H1 (cell line): Measurements from ENCODE around the gene SLC37A1. TPM values are rescaled to one million over a fixed set of nuclear protein-coding genes. Genes with fewer than 3 reads are reported as not detected.

Source experiments
- CTCF ChIA-PET: fragments of 300-600 bp; sonication (Branson Sonifier 250); formaldehyde crosslinking; loops from one replicate; lab custom pipeline; 2021; ENCODE audit not compliant: partially characterized antibody; lab: Charles Lee
- POLR2A ChIA-PET: fragments of 300-600 bp; sonication (Branson Sonifier 250); formaldehyde crosslinking; loops from one replicate; lab custom pipeline; 2021; ENCODE audit warnings: inconsistent platforms; ENCODE audit not compliant: partially characterized antibody; lab: Charles Lee
- DNase-seq, 2 experiments: peaks; one replicate each; pipeline versions ENCODE4 v3.0.0 to v3.0.0-alpha.2; 2010 to 2022; ENCODE audit warnings: low spot score in 2 of 2, low read depth in 1 of 2, mixed read lengths in 1 of 2
- FAIRE-seq: peaks from 2 replicates; lab custom pipeline; 2011; peaks lifted over from hg19 to GRCh38; lab: Jason Lieb, UNC
- H2AFZ ChIP-seq: 2 replicates; pipeline ENCODE4 v1.8.1; 2012; ENCODE audit warnings: low read length, inconsistent platforms
- H2AK5ac ChIP-seq: 2 replicates; pipeline ENCODE4 v1.6.1; 2013; ENCODE audit warnings: low read depth, low read length
- H2BK120ac ChIP-seq: replicated peaks from 2 replicates; pipeline ENCODE3; 2013; ENCODE audit warnings: low read depth, low read length, inconsistent platforms
- H2BK12ac ChIP-seq: 2 replicates; pipeline ENCODE4 v1.6.1; 2013; ENCODE audit warnings: low read depth, low read length
- H2BK15ac ChIP-seq: 2 replicates; pipeline ENCODE4 v1.6.1; 2013; ENCODE audit warnings: low read length
- H2BK20ac ChIP-seq: 2 replicates; pipeline ENCODE4 v1.6.1; 2013; ENCODE audit warnings: low read length
- H2BK5ac ChIP-seq: 2 replicates; pipeline ENCODE4 v1.6.1; 2013; ENCODE audit warnings: low read depth, low read length
- H3K14ac ChIP-seq: 2 replicates; pipeline ENCODE4 v1.6.1; 2013; ENCODE audit warnings: inconsistent platforms; ENCODE audit not compliant: insufficient read length
- H3K18ac ChIP-seq: 2 replicates; pipeline ENCODE4 v1.6.1; 2013; ENCODE audit warnings: low read length; ENCODE audit errors: extremely low read depth
- H3K23ac ChIP-seq: 2 replicates; pipeline ENCODE4 v1.6.1; 2013; ENCODE audit warnings: inconsistent platforms; ENCODE audit not compliant: insufficient read length
- H3K23me2 ChIP-seq: 2 replicates; pipeline ENCODE4 v1.6.1; 2013; ENCODE audit warnings: low read depth, low read length
- H3K27ac ChIP-seq: 2 replicates; pipeline ENCODE4 v1.6.1; 2011; ENCODE audit warnings: low read depth, low read length, inconsistent platforms
- H3K27me3 ChIP-seq, 4 experiments: replicated peaks in 1 of 4; 1 replicate in 1 of 4; 2 replicates in 3 of 4; pipeline versions ENCODE4 v1.6.1 to v1.8.1; 2011 to 2013; ENCODE audit warnings: low read length in 3 of 4, mild to moderate bottlenecking in 3 of 4, inconsistent platforms in 2 of 4, mixed read lengths in 2 of 4, moderate library complexity in 1 of 4; ENCODE audit not compliant: control insufficient read depth in 3 of 4, insufficient read depth in 3 of 4; ENCODE audit errors: extremely low read depth in 1 of 4
- H3K36me3 ChIP-seq, 4 experiments: 2 replicates each; pipeline versions ENCODE4 v1.6.1 to v1.8.1; 2011 to 2013; ENCODE audit warnings: mild to moderate bottlenecking in 4 of 4, low read length in 3 of 4, moderate library complexity in 2 of 4, control low read depth in 1 of 4, inconsistent platforms in 1 of 4; ENCODE audit not compliant: insufficient read depth in 4 of 4, control insufficient read depth in 2 of 4
- H3K4ac ChIP-seq: replicated peaks from 2 replicates; pipeline ENCODE3; 2013; ENCODE audit warnings: low read length, low read depth, mixed read lengths, inconsistent platforms; ENCODE audit not compliant: insufficient read length
- H3K4me1 ChIP-seq, 4 experiments: replicated peaks in 1 of 4; 1 replicate in 1 of 4; 2 replicates in 3 of 4; pipeline versions ENCODE4 v1.6.1 to v1.8.1; 2011 to 2013; ENCODE audit warnings: low read length in 3 of 4, inconsistent platforms in 2 of 4, mixed read lengths in 1 of 4; ENCODE audit not compliant: insufficient read depth in 4 of 4, control insufficient read depth in 3 of 4
- H3K4me2 ChIP-seq, 2 experiments: 2 replicates each; pipeline versions ENCODE4 v1.6.1 to v1.8.1; 2011 to 2013; ENCODE audit warnings: low read depth in 2 of 2, low read length in 2 of 2, control low read depth in 1 of 2, inconsistent platforms in 1 of 2, mild to moderate bottlenecking in 1 of 2; ENCODE audit not compliant: insufficient read depth in 1 of 2
- H3K4me3 ChIP-seq, 4 experiments: fragments of 200-600, 300-600 bp in 1 of 4; sonication (generic), shearing (Covaris generic), sonication (Bioruptor Twin) in 1 of 4; 2 replicates each; pipeline versions ENCODE4 v1.5.1 to v1.8.1; 2011 to 2016; ENCODE audit warnings: low read length in 4 of 4, low read depth in 3 of 4, control low read depth in 2 of 4, inconsistent platforms in 2 of 4, mild to moderate bottlenecking in 2 of 4, mixed read lengths in 1 of 4, moderate library complexity in 1 of 4; ENCODE audit not compliant: insufficient read depth in 2 of 4; ENCODE audit errors: extremely low read depth in 1 of 4
- H3K56ac ChIP-seq: replicated peaks from 2 replicates; pipeline ENCODE3; 2013; ENCODE audit warnings: low read depth, mild to moderate bottlenecking, mixed read lengths, low read length, inconsistent platforms; ENCODE audit not compliant: insufficient read length
- H3K79me1 ChIP-seq: 2 replicates; pipeline ENCODE4 v1.6.1; 2013; ENCODE audit warnings: low read depth, low read length, control low read depth
- H3K79me2 ChIP-seq, 2 experiments: 2 replicates each; pipeline versions ENCODE4 v1.6.1 to v1.8.1; 2012 to 2013; ENCODE audit warnings: low read length in 2 of 2, mild to moderate bottlenecking in 2 of 2, inconsistent platforms in 1 of 2; ENCODE audit not compliant: insufficient read depth in 2 of 2, control insufficient read depth in 1 of 2
- H3K9ac ChIP-seq, 4 experiments: replicated peaks in 1 of 4; 1 replicate in 1 of 4; 2 replicates in 3 of 4; pipeline versions ENCODE4 v1.6.1 to v1.8.1; 2011 to 2013; ENCODE audit warnings: low read depth in 3 of 4, low read length in 3 of 4, control low read depth in 2 of 4, mild to moderate bottlenecking in 2 of 4, moderate library complexity in 2 of 4, inconsistent platforms in 1 of 4; ENCODE audit errors: extremely low read depth in 1 of 4
- H3K9me3 ChIP-seq, 2 experiments: 2 replicates each; pipeline versions ENCODE4 v1.6.1 to v1.8.1; 2012 to 2013; ENCODE audit warnings: mild to moderate bottlenecking in 2 of 2, moderate library complexity in 2 of 2, control low read depth in 1 of 2, inconsistent platforms in 1 of 2, low read depth in 1 of 2, low read length in 1 of 2, mixed read lengths in 1 of 2; ENCODE audit not compliant: insufficient read depth in 2 of 2
- H4K20me1 ChIP-seq, 2 experiments: replicated peaks in 1 of 2; 2 replicates each; pipeline versions ENCODE3 to v1.8.1; 2011 to 2013; ENCODE audit warnings: inconsistent platforms in 2 of 2, low read length in 2 of 2, mild to moderate bottlenecking in 1 of 2; ENCODE audit not compliant: insufficient read depth in 2 of 2, control insufficient read depth in 1 of 2
- H4K5ac ChIP-seq: 2 replicates; pipeline ENCODE4 v1.6.1; 2013; ENCODE audit warnings: low read length, low read depth, mixed read lengths, inconsistent platforms; ENCODE audit not compliant: insufficient read length
- H4K8ac ChIP-seq: 2 replicates; pipeline ENCODE4 v1.8.0; 2013; ENCODE audit warnings: mild to moderate bottlenecking, moderate library complexity, low read length, inconsistent platforms; ENCODE audit not compliant: insufficient read depth; ENCODE audit errors: extremely low read depth
- H4K91ac ChIP-seq: replicated peaks from 2 replicates; pipeline ENCODE3; 2013; ENCODE audit warnings: low read length, mixed read lengths, inconsistent platforms; ENCODE audit not compliant: insufficient read length
- EGR1 ChIP-seq: IDR thresholded peaks from 2 replicates; pipeline ENCODE4 v1.6.1; 2011; ENCODE audit warnings: low read depth, low read length, borderline replicate concordance
- EZH2 ChIP-seq: fragments of 200-600 bp; sonication (generic); IDR thresholded peaks from 2 replicates; pipeline ENCODE4 v1.7.1; 2012; ENCODE audit warnings: low read depth, mild to moderate bottlenecking, moderate library complexity, low read length, inconsistent platforms; ENCODE audit not compliant: severe bottlenecking
- JUND ChIP-seq: IDR thresholded peaks from 2 replicates; pipeline ENCODE4 v1.6.1; 2011; ENCODE audit warnings: mild to moderate bottlenecking, improper control_type of control experiment, low read length
- KDM5A ChIP-seq: fragments of 200-600 bp; IDR thresholded peaks from 2 replicates; pipeline ENCODE4 v1.7.1; 2012; ENCODE audit warnings: mild to moderate bottlenecking, low read length, inconsistent platforms, mixed read lengths
- PHF8 ChIP-seq: fragments of 200-600 bp; sonication (generic); conservative IDR thresholded peaks from 2 replicates; pipeline ENCODE4 v1.7.1; 2012; ENCODE audit warnings: low read depth, mild to moderate bottlenecking, inconsistent platforms, low read length, moderate library complexity
- POLR2AphosphoS5 ChIP-seq: IDR thresholded peaks from 2 replicates; pipeline ENCODE4 v1.6.1; 2011; ENCODE audit warnings: low read depth, low read length
- RNF2 ChIP-seq: fragments of 200-900, 300-1000 bp; sonication (generic); IDR thresholded peaks from 2 replicates; pipeline ENCODE4 v1.7.1; 2016; ENCODE audit warnings: borderline replicate concordance, low read depth, mild to moderate bottlenecking, antibody characterized with exemption, low read length; ENCODE audit not compliant: poor library complexity, severe bottlenecking; ENCODE audit errors: missing control alignments
- SAP30 ChIP-seq: fragments of 300-600 bp; sonication (generic); IDR thresholded peaks from 2 replicates; pipeline ENCODE4 v1.7.1; 2012; ENCODE audit warnings: low read length, moderate library complexity, mild to moderate bottlenecking, inconsistent platforms; ENCODE audit not compliant: insufficient read depth, insufficient replicate concordance
- SP2 ChIP-seq: IDR thresholded peaks from 2 replicates; pipeline ENCODE4 v1.6.1; 2012; ENCODE audit warnings: mild to moderate bottlenecking, low read length, inconsistent platforms
- TAF1 ChIP-seq: IDR thresholded peaks from 2 replicates; pipeline ENCODE4 v1.6.1; 2011; ENCODE audit warnings: mild to moderate bottlenecking, low read depth, low read length
- WGBS, 2 experiments: shearing (Covaris generic) in 1 of 2; methylation state at CpG; one replicate each; pipeline versions ENCODE4 v1.1.6 to v1.1.7; 2013 to 2015; ENCODE audit warnings: low lambda C conversion rate in 2 of 2, mixed read lengths in 2 of 2, inconsistent platforms in 1 of 2, low coverage in 1 of 2, missing lambda C conversion rate in 1 of 2; ENCODE audit not compliant: insufficient replicate concordance in 2 of 2, insufficient coverage in 1 of 2, insufficient read length in 1 of 2; ENCODE audit errors: extremely low coverage in 1 of 2, missing lambda C conversion rate in 1 of 2; 5-methylcytosine and 5-hydroxymethylcytosine counted together
- polyA plus RNA-seq, 7 experiments: library from polyadenylated mRNA; depleted of rRNA in 3 of 7; stranded (reverse) in 5 of 7; unstranded in 2 of 7; fragments of >200 nt in 5 of 7; fragments of 200-250 nt in 2 of 7; gene quantifications; 1 replicate in 5 of 7; 2 replicates in 1 of 7; 4 replicates in 1 of 7; pipeline versions ENCODE4 v1.2.1 to v1.2.3, GENCODE V29; 2011 to 2013; ENCODE audit warnings: missing spikeins in 2 of 7, mixed read lengths in 2 of 7
- total RNA-seq: library from RNA; stranded (reverse); fragmentation: NEBNext Ultra II Directional; extraction: Animal tissue kit (Norgen Biotek cat#: 25700); gene quantifications from 2 replicates; pipeline ENCODE4 v1.2.1, GENCODE V29; 2021
- TF ChIP-seq, protein P1 (sequence below): IDR thresholded peaks from 2 replicates; pipeline ENCODE4 v1.6.1; 2011; ENCODE audit warnings: low read depth, mild to moderate bottlenecking, low read length; ENCODE audit not compliant: insufficient read depth
- TF ChIP-seq, protein P2 (sequence below): IDR thresholded peaks from 2 replicates; pipeline ENCODE4 v1.6.1; 2012; ENCODE audit warnings: inconsistent platforms

The SLC37A1 gene
- total and polyA plus RNA-seq, 2 of the 8 experiments (the other 6 are each of a cell fraction or from before 2014, with no cell fraction given): 15.6 to 30.9 TPM

DNA sequence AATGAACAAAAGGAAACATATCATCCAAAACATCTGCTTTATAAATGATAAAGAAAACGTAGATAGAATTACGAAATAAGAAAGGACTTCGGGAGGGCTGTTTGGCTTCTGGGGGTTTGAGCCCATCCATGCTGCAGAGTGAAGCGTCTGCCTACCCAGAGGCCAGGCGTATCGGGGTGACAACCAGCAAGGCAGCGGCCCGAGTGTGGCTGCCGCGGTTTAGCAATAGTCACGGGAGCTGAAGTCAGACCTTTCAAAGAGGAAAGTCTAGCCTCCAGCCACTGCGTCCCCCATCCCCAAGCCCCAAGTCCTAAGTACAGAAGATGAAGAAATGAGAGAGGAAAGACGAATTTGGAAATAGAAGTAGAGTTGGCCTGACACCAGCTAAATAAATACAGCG, 8.6 kb downstream of the SLC37A1 start:
- CTCF ChIA-PET: interaction anchor here (1.2 kb wide), 2 partner anchors 14 to 198 kb away, joined by 4 read pairs; no protein-coding TSS in a partner anchor
- Histone ChIP-seq H3K27ac (no peak overlapping the region), H2AK5ac (no peak overlapping the region), H4K5ac (no peak overlapping the region), H3K14ac (no peak overlapping the region), H3K23ac (no peak overlapping the region), H2BK12ac (no peak overlapping the region), H4K91ac (no peak overlapping the region), H3K9ac (no peak overlapping the region), H3K27me3 (no peaks in the 10 kb centered on the region), H2AFZ (no peak overlapping the region), H3K23me2 (no peaks in the 10 kb centered on the region), H4K8ac (no peak overlapping the region), H3K4me3 (no peak overlapping the region), H4K20me1 (no peaks in the 10 kb centered on the region), H2BK20ac (no peak overlapping the region), H2BK120ac (no peak overlapping the region), H3K18ac (no peak overlapping the region), H3K36me3 (peaks cover 0 to 38% (median 18%) of the 10 kb centered on the region in 4 experiments), H3K4me1 (peaks cover 9 to 22% (median 16%) of the 10 kb centered on the region in 4 experiments), H3K9me3 (no peaks in the 10 kb centered on the region), H3K79me1 (peaks cover 2% of the 10 kb centered on the region; the same call in 1 of the 2 replicates), H3K4me2 (no peak overlapping the region), H2BK5ac (no peak overlapping the region), H3K79me2 (peaks cover 0 to 18% of the 10 kb centered on the region in 2 experiments; a peak in 2 of 4 replicates), H3K4ac (no peak overlapping the region), H2BK15ac (no peak overlapping the region), H3K56ac (no peak overlapping the region)
- TF ChIP-seq RNF2: no peak
- TF ChIP-seq, protein P1, sequence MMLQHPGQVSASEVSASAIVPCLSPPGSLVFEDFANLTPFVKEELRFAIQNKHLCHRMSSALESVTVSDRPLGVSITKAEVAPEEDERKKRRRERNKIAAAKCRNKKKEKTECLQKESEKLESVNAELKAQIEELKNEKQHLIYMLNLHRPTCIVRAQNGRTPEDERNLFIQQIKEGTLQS: no peak
- no peak for TF ChIP-seq SAP30
- TF ChIP-seq KDM5A: no peak
- TF ChIP-seq POLR2AphosphoS5: no peak
- TF ChIP-seq EGR1: no peak
- TF ChIP-seq, protein P2, sequence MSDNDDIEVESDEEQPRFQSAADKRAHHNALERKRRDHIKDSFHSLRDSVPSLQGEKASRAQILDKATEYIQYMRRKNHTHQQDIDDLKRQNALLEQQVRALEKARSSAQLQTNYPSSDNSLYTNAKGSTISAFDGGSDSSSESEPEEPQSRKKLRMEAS: no peak
- TF ChIP-seq TAF1: no peak
- TF ChIP-seq JUND: no peak
- no peak for TF ChIP-seq EZH2
- no peak for TF ChIP-seq SP2
- no peak for TF ChIP-seq PHF8
- POLR2A ChIA-PET: interaction anchor here (3.3 kb wide), 1 partner anchor 9 kb away, joined by 19 read pairs; the partner anchor contains the start of gene SLC37A1
- WGBS, 2 experiments: 92% methylated on average over 14 of the region's 14 CpGs; no CpG with 5 or more reads in 1 of the 2 experiments
- DNase-seq (no peak), FAIRE-seq (no peak)
